K562 (cell line): ENCODE results near the gene MRNIP. TPM values are rescaled to one million over a fixed set of nuclear protein-coding genes. Genes with fewer than 3 reads are reported as not detected.

ENCODE experiments used
- ATAC-seq: fragments of 200-7000 bp; cut with Tn5 transposase; 3 replicates; pipeline ENCODE4 v1.9.1; 2020; ENCODE audit warnings: moderate library complexity
- BruUV-seq: library from RNA; stranded (reverse); fragments of 400-500 nt; replicated peaks from 2 replicates; lab custom pipeline; 2021; lab: Mats Ljungman, UMichigan
- CTCF ChIA-PET: fragments of 300-600 bp; formaldehyde crosslinking; extraction: SDS; loops from one replicate; lab custom pipeline; 2021; ENCODE audit warnings: low intra/inter-chr PET ratio; lab: Yijun Ruan, JAX
- POLR2A ChIA-PET: fragments of 300-600, 350-650 bp; sonication (Branson Sonifier 250); formaldehyde crosslinking; extraction: SDS; loops from one replicate; lab custom pipeline; 2021; ENCODE audit warnings: antibody characterized with exemption, inconsistent platforms; lab: Yijun Ruan, JAX
- DNase-seq, 4 experiments: peaks; one replicate each; pipeline versions ENCODE4 v3.0.0 to v3.0.0-alpha.2; 2011 to 2018; ENCODE audit warnings: low spot score in 3 of 4, mixed read lengths in 3 of 4; ENCODE audit errors: extremely low read depth in 1 of 4
- FAIRE-seq: peaks from 2 replicates; lab custom pipeline; 2011; peaks lifted over from hg19 to GRCh38; lab: Jason Lieb, UNC
- H2AFZ ChIP-seq: 2 replicates; pipeline ENCODE4 v1.6.0; 2011; ENCODE audit warnings: low read depth, low read length, control low read depth, inconsistent platforms
- H3K27ac ChIP-seq: fragments of 200-600 bp; 3 replicates; pipeline ENCODE4 v1.8.0; 2011; ENCODE audit warnings: low read depth, mild to moderate bottlenecking, control low read depth, inconsistent platforms, low read length, moderate library complexity, mixed read lengths; ENCODE audit errors: extremely low read depth
- H3K27me3 ChIP-seq, 2 experiments: fragments of 300-600 bp in 1 of 2; 2 replicates in 1 of 2; 3 replicates in 1 of 2; pipeline versions ENCODE4 v1.6.0 to v1.8.0; 2011; ENCODE audit warnings: inconsistent platforms in 2 of 2, low read length in 2 of 2, mild to moderate bottlenecking in 1 of 2, mixed read lengths in 1 of 2, moderate library complexity in 1 of 2; ENCODE audit not compliant: control insufficient read depth in 2 of 2, insufficient read depth in 2 of 2
- H3K36me3 ChIP-seq: fragments of 300-600 bp; 3 replicates; pipeline ENCODE4 v1.8.0; 2011; ENCODE audit warnings: mild to moderate bottlenecking, low read length, inconsistent platforms; ENCODE audit not compliant: control insufficient read depth, insufficient read depth
- H3K4me1 ChIP-seq, 2 experiments: fragments of 200-600 bp in 1 of 2; replicated peaks in 1 of 2; 2 replicates in 1 of 2; 3 replicates in 1 of 2; pipeline versions ENCODE4 v1.5.1 to v1.8.0; 2011; ENCODE audit warnings: inconsistent platforms in 2 of 2, low read length in 2 of 2, mild to moderate bottlenecking in 1 of 2, mixed read lengths in 1 of 2, moderate library complexity in 1 of 2; ENCODE audit not compliant: control insufficient read depth in 2 of 2, insufficient read depth in 2 of 2
- H3K4me2 ChIP-seq: 2 replicates; pipeline ENCODE4 v1.6.1; 2011; ENCODE audit warnings: low read length, control low read depth, inconsistent platforms, mixed read lengths; ENCODE audit not compliant: insufficient read depth
- H3K4me3 ChIP-seq: fragments of 200-600 bp; sonication (generic), shearing (Covaris generic); 2 replicates; pipeline ENCODE4 v1.5.1; 2016; ENCODE audit warnings: control low read depth, inconsistent platforms
- H3K79me2 ChIP-seq: fragments of 200-600 bp; 3 replicates; pipeline ENCODE4 v1.8.0; 2011; ENCODE audit warnings: low read length, inconsistent platforms; ENCODE audit not compliant: control insufficient read depth, insufficient read depth
- H3K9ac ChIP-seq, 2 experiments: 2 replicates each; pipeline versions ENCODE4 v1.6.0 to v1.6.1; 2011; ENCODE audit warnings: low read depth in 2 of 2, low read length in 2 of 2, control low read depth in 1 of 2, inconsistent platforms in 1 of 2, mild to moderate bottlenecking in 1 of 2, mixed read lengths in 1 of 2; ENCODE audit not compliant: insufficient read depth in 1 of 2
- H3K9me1 ChIP-seq: one replicate; pipeline ENCODE4 v1.6.0; 2011; ENCODE audit warnings: inconsistent platforms, mild to moderate bottlenecking, low read length, moderate library complexity; ENCODE audit not compliant: control insufficient read depth, insufficient read depth
- H3K9me3 ChIP-seq: replicated peaks from 2 replicates; pipeline ENCODE4 v1.5.1; 2011; ENCODE audit warnings: low read depth, low read length, inconsistent platforms; ENCODE audit not compliant: control insufficient read depth, insufficient read depth
- H4K20me1 ChIP-seq: replicated peaks from 2 replicates; pipeline ENCODE4 v1.6.1; 2011; ENCODE audit warnings: low read length, inconsistent platforms, mixed read lengths; ENCODE audit not compliant: control insufficient read depth, insufficient read depth
- ATF1 ChIP-seq, 2 experiments: fragments of 450-650 bp in 1 of 2; IDR thresholded peaks; 2 replicates each; pipeline ENCODE4 v1.6.1; 2016; ENCODE audit warnings: missing compliant biosample characterization in 1 of 2, missing genetic modification characterization in 1 of 2
- DDX20 ChIP-seq: fragments of 450-650 bp; IDR thresholded peaks from 2 replicates; pipeline ENCODE4 v1.6.1; 2016; ENCODE audit warnings: missing genetic modification characterization, low read depth, mild to moderate bottlenecking, missing compliant biosample characterization, moderate library complexity
- EHMT2 ChIP-seq: fragments of 450-650 bp; IDR thresholded peaks from 2 replicates; pipeline ENCODE4 v1.6.1; 2018; ENCODE audit warnings: antibody characterized with exemption
- ESRRB ChIP-seq: fragments of 250-450 bp; sonication (Bioruptor Pico); IDR thresholded peaks from 2 replicates; pipeline ENCODE4 v1.5.0; 2020; ENCODE audit warnings: mild to moderate bottlenecking, moderate library complexity, borderline replicate concordance
- ETV5 ChIP-seq: sonication (generic); formaldehyde crosslinking; IDR thresholded peaks from 2 replicates; pipeline ENCODE4 v1.4.0; 2020; ENCODE audit warnings: low read depth, mild to moderate bottlenecking, missing genetic modification reagents
- MYBL2 ChIP-seq, 2 experiments: fragments of 450-650 bp in 1 of 2; sonication (generic) in 1 of 2; formaldehyde crosslinking in 1 of 2; IDR thresholded peaks; 2 replicates each; pipeline versions ENCODE4 v1.6.1 to v1.8.1; 2017 to 2022; ENCODE audit warnings: borderline replicate concordance in 1 of 2, inconsistent platforms in 1 of 2, low read depth in 1 of 2, mild to moderate bottlenecking in 1 of 2, missing genetic modification reagents in 1 of 2, moderate library complexity in 1 of 2
- SMARCA4 ChIP-seq: fragments of 450-650 bp; IDR thresholded peaks from 2 replicates; pipeline ENCODE4 v1.6.1; 2016
- SMC3 ChIP-seq: conservative IDR thresholded peaks from 2 replicates; pipeline ENCODE4 v1.6.1; 2011; ENCODE audit warnings: low read depth, low read length, improper control_type of control experiment; ENCODE audit not compliant: insufficient read depth
- STAT5A ChIP-seq: IDR thresholded peaks from 2 replicates; pipeline ENCODE4 v1.6.1; 2012; ENCODE audit warnings: low read length, inconsistent platforms, borderline replicate concordance
- THRAP3 ChIP-seq: fragments of 450-650 bp; IDR thresholded peaks from 2 replicates; pipeline ENCODE4 v1.6.1; 2016; ENCODE audit warnings: mild to moderate bottlenecking, inconsistent platforms, borderline replicate concordance
- U2AF2 ChIP-seq: fragments of 200-400 bp; formaldehyde crosslinking; optimal IDR thresholded peaks from 2 replicates; pipeline ENCODE3; 2017; ENCODE audit warnings: low read depth, mild to moderate bottlenecking, low read length
- YBX1 ChIP-seq: fragments of 450-650 bp; IDR thresholded peaks from 2 replicates; pipeline ENCODE4 v1.7.1; 2016; ENCODE audit warnings: mild to moderate bottlenecking
- ZNF778 ChIP-seq: fragments of 450-650 bp; formaldehyde crosslinking; IDR thresholded peaks from 2 replicates; pipeline ENCODE4 v1.4.0; 2020; ENCODE audit warnings: mild to moderate bottlenecking, moderate library complexity
- WGBS: fragments of 100-300 bp; shearing (Covaris generic); methylation state at CpG from one replicate; pipeline ENCODE4 v1.1.6; 2016; ENCODE audit warnings: low coverage, mixed read lengths; ENCODE audit not compliant: insufficient coverage; ENCODE audit errors: missing lambda C conversion rate; 5-methylcytosine and 5-hydroxymethylcytosine counted together
- in situ Hi-C: fragments of 300-500 bp; cut with MboI; formaldehyde crosslinking; loops from 4 replicates; pipeline ENCODE4 v1.15.0; 2018; ENCODE audit warnings: inconsistent platforms, mixed read lengths
- intact Hi-C: fragments of 100-400 bp; cut with micrococcal nuclease; formaldehyde crosslinking; loops from 2 replicates; pipeline ENCODE4 v1.14.2; 2022
- polyA plus RNA-seq, 8 experiments: library from polyadenylated mRNA; depleted of rRNA in 4 of 8; stranded (reverse) in 5 of 8; unstranded in 3 of 8; fragments of >200 nt; fragmentation: Nextera tagmentation in 2 of 8; fragmentation: Illumina TruSeq in 1 of 8; extraction: Ambion mirVana in 2 of 8; extraction: Trizol in 1 of 8; gene quantifications; 2 replicates each; pipeline versions ENCODE4 v1.2.1 to v1.2.3, GENCODE V29; 2011 to 2014; ENCODE audit warnings: inconsistent platforms in 1 of 8, missing spikeins in 1 of 8
- total RNA-seq, 7 experiments: library from RNA; depleted of rRNA in 6 of 7; stranded (reverse); fragments of >200 nt in 6 of 7; fragmentation: Illumina TruSeq in 2 of 7; extraction: Trizol in 2 of 7; gene quantifications; 2 replicates each; pipeline versions ENCODE4 v1.2.1 to v1.2.3, GENCODE V29; 2011 to 2021; ENCODE audit warnings: low replicate concordance in 1 of 7
- TF ChIP-seq, protein P1 (sequence below): fragments of 450-650 bp; IDR thresholded peaks from 2 replicates; pipeline ENCODE4 v1.7.0; 2016; ENCODE audit warnings: borderline replicate concordance
- TF ChIP-seq, protein P2 (sequence below): IDR thresholded peaks from 2 replicates; pipeline ENCODE4 v1.6.1; 2011; ENCODE audit warnings: borderline replicate concordance, low read depth, mild to moderate bottlenecking, moderate library complexity, low read length; ENCODE audit not compliant: insufficient read depth, poor library complexity, severe bottlenecking
- TF ChIP-seq, protein P3 (sequence below): IDR thresholded peaks from 2 replicates; pipeline ENCODE4 v1.6.1; 2011; ENCODE audit not compliant: insufficient read length; ENCODE audit errors: extremely low read depth

Gene MRNIP
- total and polyA plus RNA-seq, 9 of the 15 experiments (the other 6 are each of a cell fraction or from before 2014, with no cell fraction given) = 3.6 to 39.0 (median 16.8) TPM

DNA sequence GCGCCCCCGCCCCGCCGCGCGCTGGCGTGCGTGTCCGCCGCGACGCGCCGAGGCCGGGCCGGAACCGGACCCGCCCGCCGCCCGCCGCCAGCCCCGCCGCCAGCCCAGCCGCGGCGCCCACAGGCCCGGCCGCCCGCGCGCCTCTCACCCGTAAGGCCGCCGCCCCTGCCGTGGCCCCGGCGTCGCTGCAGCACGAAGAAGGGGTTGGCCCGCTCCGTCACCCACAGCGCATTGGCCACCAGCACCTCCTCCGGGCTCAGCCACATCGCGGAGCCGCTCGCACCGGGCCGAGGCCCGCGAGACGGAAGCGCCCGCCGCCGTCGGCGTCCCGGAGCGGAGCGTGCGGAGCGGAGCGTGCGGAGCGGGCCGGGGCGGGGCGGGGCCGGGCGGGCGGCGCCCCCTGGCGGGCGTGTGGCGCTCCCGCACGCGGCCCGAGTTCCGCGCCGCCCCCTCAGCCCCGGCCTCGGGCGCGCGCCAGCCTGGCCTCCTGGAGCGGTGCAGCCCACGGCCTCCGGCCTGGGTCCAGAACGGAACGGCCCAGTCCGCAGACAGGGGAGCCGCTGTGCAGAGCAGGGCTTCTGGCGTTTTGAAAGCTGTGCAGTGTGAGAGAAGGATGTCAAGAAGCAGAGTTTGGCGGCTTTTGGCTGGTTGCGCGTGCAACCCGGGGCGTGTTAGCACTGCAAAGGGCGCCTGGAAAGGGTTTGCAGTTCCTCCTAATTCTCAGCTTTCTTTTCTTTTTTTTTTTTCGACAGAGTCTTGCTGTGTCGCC lies 49.1 kb upstream of the MRNIP start, which contains the start of gene TBC1D9B:
TSS of gene TBC1D9B (minus strand) at position 342 of the 769 bp plus-strand sequence. CDS start at position 266, 76 bp downstream.
- in situ Hi-C loops (no loop called here), intact Hi-C loops (loop anchor here (1.0 to 5.0 kb wide), 2 partner anchors 100 to 144 kb away; partner anchors contain the start of gene MGAT4B)
- WGBS = 22% methylated on average over 20 of the region's 105 CpGs
- no peaks in the 10 kb centered on the region for H3K9me1 ChIP-seq
- peaks cover 25% of the 10 kb centered on the region for H3K79me2 ChIP-seq
- no peaks in the 10 kb centered on the region for H4K20me1 ChIP-seq
- BruUV-seq = no TSS peak
- CTCF ChIA-PET = interaction anchor here (0.7 kb wide), 1 partner anchor 41 kb away, joined by 3 read pairs; no protein-coding TSS in a partner anchor
- peak; percentile 93 for ATAC-seq
- peaks cover 30% of the 10 kb centered on the region; the same call in 2 of the 3 replicates for H3K36me3 ChIP-seq
- no peaks in the 10 kb centered on the region for H3K27me3 ChIP-seq
- H3K4me2 ChIP-seq = peak within 1 kb of the TSS; percentile 79
- no peak for FAIRE-seq
- H3K9me3 ChIP-seq = no peaks in the 10 kb centered on the region
- H3K4me1 ChIP-seq = peaks cover 6 to 35% of the 10 kb centered on the region in 2 experiments; a peak in 4 of 5 replicates
- H3K4me3 ChIP-seq = peak within 1 kb of the TSS; percentile 61
- H3K9ac ChIP-seq = peak within 1 kb of the TSS; percentile 69 to 95; a peak in 3 of 4 replicates
- DNase-seq = peak; percentile 80 to 91 (median 87)
- POLR2A ChIA-PET = interaction anchor here (1.3 kb wide), 1 partner anchor 105 kb away, joined by 3 read pairs; no protein-coding TSS in a partner anchor
- H3K27ac ChIP-seq = peak within 1 kb of the TSS; percentile 66; the same call in 1 of the 3 replicates
- H2AFZ ChIP-seq = peak within 1 kb of the TSS; percentile 90
- TF ChIP-seq YBX1 = no peak
- TF ChIP-seq THRAP3 = no peak
- TF ChIP-seq MYBL2 (IDR thresholded peaks at IDR 0.05; ENCODE audit: low read depth) = no peak
- no peak for TF ChIP-seq MYBL2 (CRISPR knock-in tag; IDR thresholded peaks at IDR 0.05; ENCODE audit: borderline replicate concordance)
- TF ChIP-seq STAT5A = no peak
- no peak for TF ChIP-seq ESRRB (CRISPR knock-in tag)
- TF ChIP-seq, protein P1, sequence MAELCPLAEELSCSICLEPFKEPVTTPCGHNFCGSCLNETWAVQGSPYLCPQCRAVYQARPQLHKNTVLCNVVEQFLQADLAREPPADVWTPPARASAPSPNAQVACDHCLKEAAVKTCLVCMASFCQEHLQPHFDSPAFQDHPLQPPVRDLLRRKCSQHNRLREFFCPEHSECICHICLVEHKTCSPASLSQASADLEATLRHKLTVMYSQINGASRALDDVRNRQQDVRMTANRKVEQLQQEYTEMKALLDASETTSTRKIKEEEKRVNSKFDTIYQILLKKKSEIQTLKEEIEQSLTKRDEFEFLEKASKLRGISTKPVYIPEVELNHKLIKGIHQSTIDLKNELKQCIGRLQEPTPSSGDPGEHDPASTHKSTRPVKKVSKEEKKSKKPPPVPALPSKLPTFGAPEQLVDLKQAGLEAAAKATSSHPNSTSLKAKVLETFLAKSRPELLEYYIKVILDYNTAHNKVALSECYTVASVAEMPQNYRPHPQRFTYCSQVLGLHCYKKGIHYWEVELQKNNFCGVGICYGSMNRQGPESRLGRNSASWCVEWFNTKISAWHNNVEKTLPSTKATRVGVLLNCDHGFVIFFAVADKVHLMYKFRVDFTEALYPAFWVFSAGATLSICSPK = no peak
- TF ChIP-seq SMC3 = 0 out of 2 replicates have a peak, but pooled peaks have one; percentile 24
- TF ChIP-seq, protein P2, sequence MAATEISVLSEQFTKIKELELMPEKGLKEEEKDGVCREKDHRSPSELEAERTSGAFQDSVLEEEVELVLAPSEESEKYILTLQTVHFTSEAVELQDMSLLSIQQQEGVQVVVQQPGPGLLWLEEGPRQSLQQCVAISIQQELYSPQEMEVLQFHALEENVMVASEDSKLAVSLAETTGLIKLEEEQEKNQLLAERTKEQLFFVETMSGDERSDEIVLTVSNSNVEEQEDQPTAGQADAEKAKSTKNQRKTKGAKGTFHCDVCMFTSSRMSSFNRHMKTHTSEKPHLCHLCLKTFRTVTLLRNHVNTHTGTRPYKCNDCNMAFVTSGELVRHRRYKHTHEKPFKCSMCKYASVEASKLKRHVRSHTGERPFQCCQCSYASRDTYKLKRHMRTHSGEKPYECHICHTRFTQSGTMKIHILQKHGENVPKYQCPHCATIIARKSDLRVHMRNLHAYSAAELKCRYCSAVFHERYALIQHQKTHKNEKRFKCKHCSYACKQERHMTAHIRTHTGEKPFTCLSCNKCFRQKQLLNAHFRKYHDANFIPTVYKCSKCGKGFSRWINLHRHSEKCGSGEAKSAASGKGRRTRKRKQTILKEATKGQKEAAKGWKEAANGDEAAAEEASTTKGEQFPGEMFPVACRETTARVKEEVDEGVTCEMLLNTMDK = peak; percentile 46
- TF ChIP-seq DDX20 (tag) = no peak
- TF ChIP-seq U2AF2 = no peak
- TF ChIP-seq ZNF778 (CRISPR knock-in tag) = no peak
- TF ChIP-seq, protein P3, sequence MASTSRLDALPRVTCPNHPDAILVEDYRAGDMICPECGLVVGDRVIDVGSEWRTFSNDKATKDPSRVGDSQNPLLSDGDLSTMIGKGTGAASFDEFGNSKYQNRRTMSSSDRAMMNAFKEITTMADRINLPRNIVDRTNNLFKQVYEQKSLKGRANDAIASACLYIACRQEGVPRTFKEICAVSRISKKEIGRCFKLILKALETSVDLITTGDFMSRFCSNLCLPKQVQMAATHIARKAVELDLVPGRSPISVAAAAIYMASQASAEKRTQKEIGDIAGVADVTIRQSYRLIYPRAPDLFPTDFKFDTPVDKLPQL = no peak
- no peak for TF ChIP-seq ATF1 (CRISPR knock-in tag; IDR thresholded peaks at IDR 0.05)
- no peak for TF ChIP-seq ATF1 (tag; IDR thresholded peaks at IDR 0.05)
- TF ChIP-seq EHMT2 = no peak
- TF ChIP-seq SMARCA4 = no peak
- peak; percentile 46; the same call in 1 of the 2 replicates for TF ChIP-seq ETV5 (CRISPR knock-in tag)
